Ishikawa (cell line): ENCODE data around the gene UQCC5.

Experiments used
- CEBPB ChIP-seq: IDR thresholded peaks from 2 replicates; pipeline ENCODE4 v1.6.1; 2012
- CREB1 ChIP-seq: IDR thresholded peaks from 2 replicates; pipeline ENCODE4 v1.6.1; 2012; ENCODE audit warnings: low read depth
- EGR1 ChIP-seq: IDR thresholded peaks from 2 replicates; pipeline ENCODE4 v1.6.1; 2012
- EP300 ChIP-seq: IDR thresholded peaks from 2 replicates; pipeline ENCODE4 v1.6.1; 2012; ENCODE audit warnings: borderline replicate concordance
- FOXM1 ChIP-seq: IDR thresholded peaks from 2 replicates; pipeline ENCODE4 v1.6.1; 2012; ENCODE audit warnings: low read depth, borderline replicate concordance
- MAX ChIP-seq: IDR thresholded peaks from 2 replicates; pipeline ENCODE4 v1.6.1; 2012
- NFIC ChIP-seq: IDR thresholded peaks from 2 replicates; pipeline ENCODE4 v1.6.1; 2012
- RAD21 ChIP-seq: IDR thresholded peaks from 2 replicates; pipeline ENCODE4 v1.6.1; 2012; ENCODE audit warnings: low read depth
- REST ChIP-seq: IDR thresholded peaks from 2 replicates; pipeline ENCODE4 v1.6.1; 2012; ENCODE audit warnings: low read depth, mild to moderate bottlenecking
- TAF1 ChIP-seq: IDR thresholded peaks from 2 replicates; pipeline ENCODE4 v1.6.1; 2012; ENCODE audit warnings: low read depth, mild to moderate bottlenecking
- TCF12 ChIP-seq: IDR thresholded peaks from 2 replicates; pipeline ENCODE4 v1.6.1; 2012; ENCODE audit warnings: low read depth
- TEAD4 ChIP-seq: IDR thresholded peaks from 2 replicates; pipeline ENCODE4 v1.6.1; 2012
- USF1 ChIP-seq: IDR thresholded peaks from 2 replicates; pipeline ENCODE4 v1.6.1; 2012
- YY1 ChIP-seq: IDR thresholded peaks from 2 replicates; pipeline ENCODE4 v1.6.1; 2012; ENCODE audit warnings: low read depth
- ZBTB7A ChIP-seq: IDR thresholded peaks from 2 replicates; pipeline ENCODE4 v1.6.1; 2012; ENCODE audit warnings: low read depth

UQCC5 gene

GRCh38 chr3:52531860-52532516 is 4.4 kb upstream of the UQCC5 start:
- no peak for TF ChIP-seq CEBPB
- no peak for TF ChIP-seq EGR1
- TF ChIP-seq USF1, result no peak
- TF ChIP-seq TEAD4, result no peak
- no peak for TF ChIP-seq YY1
- TF ChIP-seq NFIC, result no peak
- no peak for TF ChIP-seq TAF1
- TF ChIP-seq ZBTB7A, result no peak
- TF ChIP-seq REST, result no peak

- TF ChIP-seq USF1 (no peak), REST (no peak), CREB1 (no peak), FOXM1 (no peak), YY1 (no peak), CEBPB (no peak), RAD21 (no peak), EGR1 (no peak), EP300 (no peak), ZBTB7A (no peak), TCF12 (no peak)
Observed at GRCh38 chr3:52532517-52532837, 3.9 kb upstream of the UQCC5 start.

- TF ChIP-seq USF1 (no peak), ZBTB7A (peak; percentile 56; the same call in 1 of the 2 replicates), MAX (0 out of 2 replicates have a peak, but pooled peaks have one; percentile 9), EGR1 (no peak), RAD21 (no peak), FOXM1 (no peak), CEBPB (no peak), YY1 (no peak), TAF1 (0 out of 2 replicates have a peak, but pooled peaks have one; percentile 28), CREB1 (no peak), TEAD4 (no peak)
Observed at GRCh38 chr3:52532838-52533622, 3.4 kb upstream of the UQCC5 start.

- TF ChIP-seq YY1 (peak; percentile 43; the same call in 1 of the 2 replicates), TEAD4 (no peak), ZBTB7A (peak; percentile 51; the same call in 1 of the 2 replicates)
Observed at GRCh38 chr3:52533623-52534280, 2.7 kb upstream of the UQCC5 start, which contains the start of gene NT5DC2. Gene NT5DC2, minus strand, starts transcription at chr3:52533857. Its CDS starts 120 bp downstream, at chr3:52533737.

GRCh38 chr3:52534281-52535183 is 1.9 kb upstream of the UQCC5 start:
- TF ChIP-seq EGR1 (no peak), FOXM1 (no peak), REST (no peak), ZBTB7A (no peak), NFIC (no peak), EP300 (no peak), YY1 (no peak), TEAD4 (no peak), CEBPB (no peak), RAD21 (no peak), USF1 (no peak), MAX (no peak), TAF1 (no peak), CREB1 (no peak), TCF12 (no peak)
